HepG2 (cell line): ENCODE measurements around the gene TRPT1. TPM values are rescaled to one million over a fixed set of nuclear protein-coding genes. Genes with fewer than 3 reads are reported as not detected.

ENCODE experiments used
- CREBL2 ChIP-seq: sonication (generic); formaldehyde crosslinking; IDR thresholded peaks from 2 replicates; pipeline ENCODE4 v1.8.1; 2023; ENCODE audit warnings: missing genetic modification reagents, mild to moderate bottlenecking, borderline replicate concordance
- CSRNP2 ChIP-seq: sonication (generic); formaldehyde crosslinking; conservative IDR thresholded peaks from 2 replicates; pipeline ENCODE4 v1.8.0; 2022; ENCODE audit warnings: low read depth, missing genetic modification reagents
- ETV5 ChIP-seq: IDR thresholded peaks from 2 replicates; pipeline ENCODE4 v1.6.1; 2018; ENCODE audit warnings: missing biosample characterization, missing genetic modification reagents, inconsistent platforms, borderline replicate concordance
- FIP1L1 ChIP-seq: fragments of 200-400 bp; formaldehyde crosslinking; IDR thresholded peaks from 2 replicates; pipeline ENCODE4 v1.6.1; 2018; ENCODE audit warnings: low read depth, mild to moderate bottlenecking, low read length, moderate library complexity, borderline replicate concordance; ENCODE audit not compliant: insufficient read depth
- FOXO4 ChIP-seq: sonication (generic); formaldehyde crosslinking; conservative IDR thresholded peaks from 2 replicates; pipeline ENCODE4 v1.8.1; 2023; ENCODE audit warnings: missing genetic modification reagents
- HNRNPLL ChIP-seq: fragments of 200-400 bp; formaldehyde crosslinking; IDR thresholded peaks from 2 replicates; pipeline ENCODE4 v1.6.1; 2017; ENCODE audit warnings: mild to moderate bottlenecking, low read depth, low read length; ENCODE audit not compliant: poor library complexity, severe bottlenecking
- KDM4B ChIP-seq: sonication (generic); formaldehyde crosslinking; IDR thresholded peaks from 2 replicates; pipeline ENCODE4 v1.4.0; 2020; ENCODE audit warnings: missing genetic modification reagents
- KLF11 ChIP-seq: IDR thresholded peaks from 2 replicates; pipeline ENCODE4 v1.6.1; 2016; ENCODE audit warnings: missing compliant biosample characterization
- KLF9 ChIP-seq: IDR thresholded peaks from 2 replicates; pipeline ENCODE4 v1.6.1; 2016; ENCODE audit warnings: low read depth
- MEIS2 ChIP-seq: sonication (generic); formaldehyde crosslinking; IDR thresholded peaks from 2 replicates; pipeline ENCODE4 v1.9.0; 2021; ENCODE audit warnings: mild to moderate bottlenecking, missing genetic modification reagents
- NFKB2 ChIP-seq: sonication (generic); formaldehyde crosslinking; IDR thresholded peaks from 2 replicates; pipeline ENCODE4 v1.4.0; 2020; ENCODE audit warnings: missing genetic modification reagents, borderline replicate concordance
- PAWR ChIP-seq: sonication (generic); formaldehyde crosslinking; IDR thresholded peaks from 2 replicates; pipeline ENCODE4 v1.4.0; 2020; ENCODE audit warnings: missing genetic modification reagents, mild to moderate bottlenecking, borderline replicate concordance
- PHB2 ChIP-seq: fragments of 450-650 bp; IDR thresholded peaks from 2 replicates; pipeline ENCODE4 v1.6.1; 2018; ENCODE audit not compliant: partially characterized antibody
- RNF2 ChIP-seq: fragments of 450-650 bp; conservative IDR thresholded peaks from 2 replicates; pipeline ENCODE4 v1.6.1; 2016; ENCODE audit warnings: low read depth
- SMAD1 ChIP-seq: sonication (generic); formaldehyde crosslinking; IDR thresholded peaks from 2 replicates; pipeline ENCODE4 v1.4.0; 2020; ENCODE audit warnings: missing genetic modification reagents, low read depth, mild to moderate bottlenecking, borderline replicate concordance
- TOPORS ChIP-seq: sonication (generic); formaldehyde crosslinking; IDR thresholded peaks from 2 replicates; pipeline ENCODE4 v1.8.0; 2023; ENCODE audit warnings: mild to moderate bottlenecking, missing genetic modification reagents
- U2AF2 ChIP-seq: fragments of 200-400 bp; formaldehyde crosslinking; IDR thresholded peaks from 2 replicates; pipeline ENCODE4 v1.6.1; 2017; ENCODE audit warnings: low read depth, mild to moderate bottlenecking, low read length
- ZBTB26 ChIP-seq: IDR thresholded peaks from 2 replicates; pipeline ENCODE4 v1.6.1; 2016; ENCODE audit warnings: missing compliant biosample characterization, missing genetic modification reagents, borderline replicate concordance
- ZNF644 ChIP-seq: IDR thresholded peaks from 2 replicates; pipeline ENCODE4 v1.6.1; 2016; ENCODE audit warnings: low read depth
- ZNF749 ChIP-seq: sonication (generic); formaldehyde crosslinking; IDR thresholded peaks from 2 replicates; pipeline ENCODE4 v1.8.0; 2022; ENCODE audit warnings: mild to moderate bottlenecking, missing genetic modification reagents, moderate library complexity, borderline replicate concordance
- ZSCAN9 ChIP-seq: IDR thresholded peaks from 2 replicates; pipeline ENCODE4 v1.6.1; 2016; ENCODE audit warnings: borderline replicate concordance
- polyA plus RNA-seq, 8 experiments: library from polyadenylated mRNA; depleted of rRNA in 3 of 8; stranded (reverse) in 7 of 8; unstranded in 1 of 8; fragments of >200 nt; fragmentation: Illumina TruSeq in 4 of 8; extraction: Trizol in 4 of 8; gene quantifications; 2 replicates each; pipeline versions ENCODE4 v1.2.1 to v1.2.3, GENCODE V29; 2011 to 2016; ENCODE audit warnings: low read depth in 4 of 8, missing spikeins in 1 of 8, mixed read lengths in 1 of 8; ENCODE audit not compliant: insufficient read depth in 1 of 8
- total RNA-seq, 5 experiments: library from RNA; depleted of rRNA; stranded (reverse); fragments of >200 nt; fragmentation: Illumina TruSeq; extraction: Trizol; gene quantifications; 2 replicates each; pipeline ENCODE4 v1.2.3, GENCODE V29; 2016; ENCODE audit warnings: low read depth in 1 of 5
- TF ChIP-seq, protein P1 (sequence below): sonication (generic); formaldehyde crosslinking; IDR thresholded peaks from 2 replicates; pipeline ENCODE4 v1.4.0; 2020; ENCODE audit warnings: missing genetic modification reagents

The TRPT1 gene
- total and polyA plus RNA-seq, 2 of the 13 experiments (the other 11 are each of a cell fraction or from before 2014, with no cell fraction given): 24.8 to 40.7 TPM

DNA sequence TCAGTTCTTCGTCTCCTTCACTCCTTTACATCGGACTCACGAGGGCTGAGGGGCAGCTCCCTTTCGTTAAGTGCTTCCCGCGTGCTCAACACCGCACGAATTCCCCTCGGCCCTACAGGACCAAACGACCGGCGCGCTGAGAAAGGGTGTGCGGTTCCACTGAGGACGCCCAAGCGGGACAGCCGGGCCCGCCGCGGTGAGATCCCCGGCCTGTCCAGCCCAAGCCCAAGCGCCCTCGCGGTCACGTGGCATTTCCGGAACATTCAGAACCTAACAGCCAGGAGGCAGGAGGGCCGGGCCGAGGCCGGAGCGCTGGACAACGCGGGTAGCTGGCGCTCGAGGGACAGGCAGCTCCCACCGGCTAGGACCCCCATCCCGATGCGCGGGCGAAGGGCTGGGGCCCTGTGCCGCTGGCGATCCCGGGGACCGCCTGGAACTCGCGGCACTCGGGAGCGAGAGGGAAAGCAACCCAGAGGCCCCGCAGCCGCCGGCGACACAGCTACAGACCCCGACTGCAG is 40.8 kb downstream of the TRPT1 start (continued):
- TF ChIP-seq CSRNP2 (CRISPR knock-in tag) (no peak; the same call in 1 of the 2 replicates), U2AF2 (no peak), KLF9 (CRISPR knock-in tag) (no peak), ETV5 (peak; percentile 67), SMAD1 (CRISPR knock-in tag) (peak; percentile 92), FIP1L1 (no peak), RNF2 (peak; percentile 98), ZBTB26 (no peak; the same call in 1 of the 2 replicates), NFKB2 (CRISPR knock-in tag) (peak; percentile 99; the same call in 1 of the 2 replicates), PHB2 (no peak), KLF11 (CRISPR knock-in tag) (peak; percentile 27; the same call in 1 of the 2 replicates), HNRNPLL (peak; percentile 38), FOXO4 (CRISPR knock-in tag) (0 out of 2 replicates have a peak, but pooled peaks have one; percentile 80), ZNF749 (CRISPR knock-in tag) (peak; percentile 62; the same call in 1 of the 2 replicates), ZSCAN9 (CRISPR knock-in tag) (peak; percentile 87; the same call in 1 of the 2 replicates), PAWR (CRISPR knock-in tag) (no peak), CREBL2 (CRISPR knock-in tag) (peak; percentile 97), KDM4B (CRISPR knock-in tag) (0 out of 2 replicates have a peak, but pooled peaks have one; percentile 62), MEIS2 (CRISPR knock-in tag) (peak; percentile 72; the same call in 1 of the 2 replicates), ZNF644 (CRISPR knock-in tag) (no peak), TOPORS (CRISPR knock-in tag) (peak; percentile 88; the same call in 1 of the 2 replicates)
- TF ChIP-seq, protein P1, sequence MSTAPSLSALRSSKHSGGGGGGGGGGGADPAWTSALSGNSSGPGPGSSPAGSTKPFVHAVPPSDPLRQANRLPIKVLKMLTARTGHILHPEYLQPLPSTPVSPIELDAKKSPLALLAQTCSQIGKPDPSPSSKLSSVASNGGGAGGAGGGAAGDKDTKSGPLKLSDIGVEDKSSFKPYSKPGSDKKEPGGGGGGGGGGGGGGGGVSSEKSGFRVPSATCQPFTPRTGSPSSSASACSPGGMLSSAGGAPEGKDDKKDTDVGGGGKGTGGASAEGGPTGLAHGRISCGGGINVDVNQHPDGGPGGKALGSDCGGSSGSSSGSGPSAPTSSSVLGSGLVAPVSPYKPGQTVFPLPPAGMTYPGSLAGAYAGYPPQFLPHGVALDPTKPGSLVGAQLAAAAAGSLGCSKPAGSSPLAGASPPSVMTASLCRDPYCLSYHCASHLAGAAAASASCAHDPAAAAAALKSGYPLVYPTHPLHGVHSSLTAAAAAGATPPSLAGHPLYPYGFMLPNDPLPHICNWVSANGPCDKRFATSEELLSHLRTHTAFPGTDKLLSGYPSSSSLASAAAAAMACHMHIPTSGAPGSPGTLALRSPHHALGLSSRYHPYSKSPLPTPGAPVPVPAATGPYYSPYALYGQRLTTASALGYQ (CRISPR knock-in tag): peak; percentile 36; the same call in 1 of the 2 replicates
